Activated T-cell treated with anti-CD3 and anti-CD28 coated beads for 1 hour (primary cell): ENCODE measurements around the gene TOMM34.

Source experiments
- DNase-seq: peaks from one replicate; pipeline ENCODE4 v3.0.0-alpha.2; 2020; ENCODE audit warnings: low read depth

The TOMM34 gene

DNA sequence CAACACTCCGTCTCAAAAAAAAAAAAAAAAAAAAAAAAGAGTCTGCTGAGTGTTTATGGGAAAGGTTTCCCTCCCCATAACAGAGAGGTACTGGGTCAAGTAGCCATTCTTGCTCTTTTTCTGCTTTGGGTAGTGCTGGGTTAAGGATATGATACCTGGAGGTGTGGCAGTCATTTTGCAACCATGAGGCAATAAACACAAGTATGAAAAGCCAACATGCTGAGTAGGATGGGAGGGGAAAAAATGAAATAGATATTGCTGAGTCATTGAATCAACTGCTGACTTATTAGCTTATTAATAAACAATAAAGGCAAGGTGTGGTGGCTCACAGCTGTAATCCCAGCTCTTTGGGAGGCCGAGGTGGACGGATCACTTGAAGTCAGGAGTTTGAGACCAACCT is 2.3 kb upstream of the TOMM34 start:
- no peak for DNase-seq

DNA sequence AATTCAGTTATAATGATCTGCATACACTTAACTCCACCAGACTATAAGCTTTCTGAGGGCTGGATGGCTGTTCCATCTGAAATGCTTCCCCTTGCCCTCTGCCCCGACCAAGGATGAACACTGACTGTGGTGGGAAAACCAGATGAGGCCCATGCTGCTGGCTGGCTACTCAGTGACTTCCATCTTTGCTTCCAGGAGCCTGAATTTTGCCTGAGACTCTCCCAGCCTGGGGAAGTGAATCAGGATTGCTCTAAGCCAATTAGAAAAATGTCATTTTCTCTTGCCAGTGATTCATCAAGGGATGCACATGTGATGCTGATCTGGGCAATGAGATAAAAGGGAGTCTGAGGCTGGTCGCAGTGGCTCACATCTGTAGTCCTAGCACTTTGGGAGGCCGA is 1.7 kb upstream of the TOMM34 start:
- DNase-seq = no peak

DNA sequence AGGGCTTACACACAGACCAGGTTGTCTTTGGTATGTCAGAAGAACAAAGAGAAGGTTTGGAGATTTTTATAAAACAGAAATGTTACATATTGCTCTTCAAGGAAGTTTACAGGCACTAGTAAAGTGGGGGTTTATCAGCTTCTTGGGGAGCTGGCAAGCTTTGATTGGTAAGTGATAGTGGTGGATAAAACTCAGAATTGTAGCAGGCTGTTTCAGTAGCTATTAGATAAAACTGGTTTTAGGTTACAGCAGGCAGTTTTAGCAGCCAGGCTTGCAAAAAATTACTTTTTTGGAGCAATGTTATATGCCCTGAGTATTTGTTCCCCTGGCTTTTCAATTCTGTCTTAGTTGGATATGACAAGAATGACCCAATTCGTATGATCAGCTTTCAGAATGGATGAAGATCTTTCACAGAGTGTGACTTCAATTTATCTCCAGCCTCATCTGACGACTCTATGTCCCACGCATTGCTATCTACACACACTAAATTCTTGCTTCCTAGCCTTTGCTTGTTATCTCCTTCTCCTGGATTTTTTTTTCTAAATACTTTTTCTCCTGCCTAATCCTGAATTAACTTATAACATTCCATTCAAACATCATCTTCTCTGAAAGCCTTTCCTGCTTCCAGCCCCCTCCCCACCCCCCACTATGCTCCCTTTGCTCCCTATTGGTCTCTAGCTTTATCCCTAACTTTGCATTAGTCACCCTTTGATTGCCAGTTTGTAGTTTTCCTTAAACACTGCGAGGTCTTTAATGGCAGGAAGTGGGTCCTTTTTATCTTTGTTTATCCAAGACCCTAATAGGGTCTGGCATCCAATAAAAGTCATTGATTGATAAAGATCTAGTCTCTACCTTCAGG is 1.0 kb upstream of the TOMM34 start:
- no peak for DNase-seq

DNA sequence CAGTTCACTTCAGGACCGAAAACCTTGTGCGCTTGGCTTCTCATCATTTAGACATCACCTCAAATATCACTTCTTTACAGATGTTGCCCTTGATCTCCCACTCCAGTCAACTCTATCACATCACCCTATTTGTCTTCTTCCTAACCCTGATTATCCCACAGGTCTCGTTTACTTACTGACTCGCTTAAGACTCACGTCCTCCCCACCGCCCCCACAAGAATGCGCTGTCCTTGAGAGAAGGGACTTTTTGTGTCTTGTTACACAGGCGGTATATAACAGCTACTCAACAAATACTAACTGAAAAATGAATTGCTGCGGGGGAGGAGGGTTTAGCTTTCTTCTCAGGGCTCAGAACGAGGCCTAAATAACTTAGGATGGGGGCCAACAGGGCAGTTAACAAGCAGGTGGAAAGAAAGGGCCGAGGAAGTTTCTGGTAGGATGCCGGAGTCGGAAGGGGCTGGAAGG is 527 bp downstream of the TOMM34 start:
- peak; percentile 44 for DNase-seq

DNA sequence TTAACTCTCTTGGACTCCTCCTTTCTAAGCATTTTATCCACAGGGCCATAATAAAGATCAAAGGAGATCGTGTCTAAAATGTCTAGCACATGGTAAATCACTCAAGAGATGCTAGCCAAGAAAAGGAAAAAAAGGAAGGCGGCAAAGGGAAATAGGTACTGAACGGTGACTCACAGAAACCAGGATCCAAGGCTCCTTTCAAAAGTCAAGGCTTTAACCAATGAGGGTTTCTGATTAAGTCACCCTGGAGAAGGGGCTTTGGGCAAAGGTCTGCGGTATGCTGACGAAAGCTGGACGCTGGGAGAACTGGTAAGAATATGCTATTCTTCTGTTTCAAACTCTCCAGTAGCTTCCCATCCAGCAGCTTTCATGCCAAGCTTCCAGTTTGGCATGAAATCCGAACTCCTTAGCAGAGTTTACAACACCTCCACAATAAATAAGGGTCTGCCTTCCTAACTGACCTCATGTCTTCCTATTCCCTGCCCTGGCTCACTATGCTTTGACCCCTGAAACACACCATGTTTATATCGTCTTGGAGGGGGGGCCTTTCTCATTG is 1.0 kb downstream of the TOMM34 start:
- no peak for DNase-seq

DNA sequence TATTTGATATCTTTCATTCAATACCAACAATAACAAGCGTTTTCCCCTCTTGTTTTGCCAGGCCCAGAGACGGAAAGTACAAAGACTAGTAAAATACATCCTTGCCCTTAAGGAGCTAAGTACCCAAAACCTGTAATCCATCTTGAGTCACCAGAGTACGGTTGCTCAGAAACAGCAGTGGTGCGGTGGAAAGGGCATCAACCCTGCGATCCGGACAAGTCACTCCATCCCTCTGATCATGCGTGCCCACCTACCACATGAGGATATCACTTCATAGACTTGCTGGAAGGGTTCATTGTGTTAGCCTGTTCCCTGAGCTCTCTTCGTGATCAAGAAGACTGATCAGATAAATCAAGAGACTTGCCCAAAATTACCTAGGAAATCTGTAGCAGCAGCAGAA is 1.9 kb downstream of the TOMM34 start:
- DNase-seq = no peak

DNA sequence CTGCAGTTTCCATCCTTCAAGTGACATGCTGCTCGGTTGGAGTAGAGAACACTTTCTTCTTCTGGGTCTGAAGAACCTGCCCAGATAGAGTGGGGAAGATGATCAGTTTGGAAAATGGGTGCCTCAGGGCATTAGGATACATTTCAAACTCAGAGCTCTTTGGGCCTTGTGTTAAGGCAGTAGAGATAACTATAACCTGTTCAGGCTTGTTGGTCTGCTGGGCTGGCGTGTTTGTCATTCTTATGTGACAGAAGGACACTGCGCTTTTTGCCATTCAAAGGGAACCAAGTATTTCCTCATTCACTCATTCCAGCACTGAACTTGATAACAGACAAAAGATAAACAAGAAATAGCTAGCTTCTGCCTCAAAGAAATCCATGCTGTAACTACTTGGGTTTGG is 3.8 kb downstream of the TOMM34 start:
- no peak for DNase-seq

DNA sequence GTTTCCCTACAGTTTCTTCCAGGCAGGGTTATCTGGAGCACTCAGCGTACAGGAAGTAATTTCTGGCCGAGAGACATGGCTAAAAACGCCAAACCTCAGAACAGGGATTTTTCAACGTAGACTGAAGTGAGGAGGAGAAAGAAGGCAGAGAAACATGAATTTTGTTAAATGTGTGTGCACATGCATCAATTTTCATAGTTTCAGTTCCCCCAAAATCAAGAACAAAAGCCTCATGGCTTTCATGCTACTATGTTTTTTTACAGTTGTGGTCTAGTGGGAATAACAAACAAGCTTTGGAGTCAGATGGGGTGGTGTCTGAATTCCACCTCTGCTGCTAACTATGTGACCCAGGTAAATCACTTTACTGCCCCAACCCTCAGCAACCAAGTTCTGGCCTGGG is 4.9 kb downstream of the TOMM34 start:
- DNase-seq = no peak

DNA sequence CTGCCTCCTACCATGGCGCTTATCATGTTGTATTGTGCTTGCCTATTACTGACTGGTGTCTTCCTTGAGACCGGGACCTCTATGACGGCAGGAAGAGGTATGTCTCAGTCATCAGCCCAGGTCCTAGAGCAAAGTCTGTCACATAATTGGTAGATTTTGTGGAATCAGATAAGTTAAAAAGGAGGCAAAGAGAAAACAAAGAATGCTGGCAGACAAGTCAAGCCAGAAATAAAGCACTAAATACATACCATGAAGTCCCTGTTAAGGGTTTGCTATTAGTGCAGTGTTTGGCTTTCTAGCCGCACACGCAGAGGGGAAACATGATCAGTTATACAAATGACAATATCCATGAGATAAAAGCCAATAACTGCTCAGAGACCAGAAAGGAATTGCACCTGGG is 6.0 kb downstream of the TOMM34 start:
- DNase-seq = no peak

DNA sequence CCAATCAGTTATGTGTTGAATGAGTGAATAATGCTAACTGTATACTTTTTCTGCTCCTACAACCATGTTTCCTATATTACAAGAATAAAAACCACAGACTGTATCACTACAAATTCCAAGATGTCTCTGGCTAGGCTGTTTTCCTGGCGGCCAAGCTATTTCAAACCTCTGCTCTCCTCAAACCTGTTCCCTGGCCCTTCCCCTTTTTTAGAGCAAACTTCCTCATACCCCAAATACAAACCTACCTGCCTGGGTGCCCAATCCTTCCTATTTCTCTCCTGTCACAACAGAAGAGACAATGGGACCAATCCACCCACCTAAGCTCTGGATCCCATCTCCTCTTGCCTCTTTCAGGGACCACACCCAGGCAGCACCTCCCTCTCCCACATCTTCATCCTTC is 7.5 kb downstream of the TOMM34 start:
- no peak for DNase-seq

DNA sequence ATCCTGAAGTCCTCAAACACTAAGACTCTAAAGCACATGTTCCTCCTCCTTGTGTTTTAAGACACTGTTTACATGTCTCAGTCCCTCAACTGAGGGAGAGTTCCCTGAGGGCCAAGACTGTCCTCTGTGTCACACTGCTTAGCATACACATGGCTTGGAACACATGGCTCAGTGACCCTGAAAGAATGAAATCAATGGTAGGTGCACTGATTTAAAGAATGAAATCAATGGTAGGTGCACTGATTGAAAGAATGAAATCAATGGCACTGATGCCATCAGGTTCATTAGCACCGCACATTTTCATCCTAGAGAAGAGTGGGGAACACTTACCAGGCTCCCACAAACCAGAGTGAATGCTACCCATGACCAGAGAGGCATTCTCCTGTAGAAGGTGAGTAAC is 9.8 kb downstream of the TOMM34 start:
- DNase-seq = no peak

DNA sequence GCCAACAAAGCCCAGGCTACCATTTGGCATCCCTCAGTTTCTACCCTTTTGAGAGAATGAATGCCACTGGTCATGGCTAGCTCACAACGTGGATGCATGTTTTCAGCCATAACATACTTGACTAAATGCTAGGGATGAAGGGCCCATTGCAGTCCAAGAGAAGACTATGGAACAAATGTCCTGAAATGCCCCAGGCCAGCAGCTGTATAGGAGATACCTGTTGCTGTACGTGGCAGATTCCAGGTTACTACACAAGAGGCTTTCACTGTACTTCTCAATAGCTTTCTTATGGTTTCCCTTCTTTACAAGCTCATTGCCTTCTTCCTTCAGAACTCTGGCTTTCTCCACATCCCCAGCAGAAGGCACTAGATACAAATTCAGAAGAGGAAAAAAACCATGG is 11.7 kb downstream of the TOMM34 start:
- no peak for DNase-seq

DNA sequence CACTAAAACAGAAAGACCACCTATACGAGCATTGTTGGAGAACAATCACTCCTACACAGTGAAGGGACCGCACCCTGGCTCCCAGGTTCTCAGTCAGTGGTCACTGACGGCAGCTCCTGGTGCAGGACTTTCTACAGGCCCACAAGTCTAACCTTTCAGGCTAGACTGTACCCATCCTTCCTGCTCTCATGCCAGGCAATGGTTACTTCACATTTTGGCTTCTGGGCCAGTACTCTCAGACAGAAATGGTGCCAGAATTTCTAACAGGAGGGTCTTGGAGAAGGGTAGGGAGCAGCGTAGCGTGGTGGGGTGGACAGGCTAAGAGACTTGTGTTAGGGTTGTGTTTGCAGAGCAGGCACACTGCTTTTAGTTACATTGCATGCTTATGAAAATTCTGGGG is 12.1 kb downstream of the TOMM34 start:
- DNase-seq = no peak

DNA sequence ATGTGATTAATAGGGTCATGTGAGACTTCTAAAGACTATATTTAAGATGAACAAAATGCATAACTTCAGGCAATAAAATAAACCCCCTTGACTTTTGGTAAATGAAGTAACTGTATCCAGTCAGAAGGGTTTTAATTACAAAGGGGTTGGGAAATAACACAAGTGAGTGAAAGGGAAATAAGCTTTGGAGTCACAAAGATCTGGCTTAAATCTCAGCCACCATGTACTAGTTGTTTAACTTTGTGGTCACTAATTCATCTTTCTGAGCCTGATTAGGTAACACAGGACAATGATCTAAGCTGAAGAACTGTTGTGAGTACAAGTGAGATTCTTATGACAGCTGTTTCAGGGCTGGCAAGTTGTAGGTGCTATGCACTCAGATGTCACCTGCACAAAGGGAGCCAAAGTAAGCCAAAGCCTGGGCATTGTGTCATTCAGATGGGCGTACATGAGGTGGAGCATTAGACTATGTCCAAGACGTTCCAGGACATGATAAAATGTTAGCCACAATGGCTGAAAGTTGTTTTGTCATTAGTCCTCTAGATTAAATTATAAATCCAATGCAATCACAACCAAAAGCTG is 13.8 kb downstream of the TOMM34 start:
- DNase-seq = no peak

DNA sequence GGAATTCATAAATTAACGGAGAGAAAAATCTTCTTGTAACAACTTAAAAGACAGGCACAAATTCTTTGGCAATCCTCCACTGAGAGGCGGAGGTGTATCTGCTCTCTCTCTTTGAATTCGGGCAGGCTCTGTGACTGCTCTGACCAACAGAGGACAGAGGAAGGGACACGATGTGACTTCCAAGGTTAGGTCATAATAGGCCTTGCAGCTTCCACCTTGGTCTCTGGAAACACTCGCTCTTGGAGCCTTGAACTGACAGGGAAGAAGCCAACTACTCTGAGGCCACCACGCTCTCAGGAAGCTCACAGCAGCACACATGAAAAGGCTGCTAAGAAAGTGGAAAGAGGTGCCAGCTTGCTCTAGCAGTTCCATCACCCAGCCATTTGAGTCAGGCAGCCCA is 14.9 kb downstream of the TOMM34 start:
- DNase-seq = no peak

DNA sequence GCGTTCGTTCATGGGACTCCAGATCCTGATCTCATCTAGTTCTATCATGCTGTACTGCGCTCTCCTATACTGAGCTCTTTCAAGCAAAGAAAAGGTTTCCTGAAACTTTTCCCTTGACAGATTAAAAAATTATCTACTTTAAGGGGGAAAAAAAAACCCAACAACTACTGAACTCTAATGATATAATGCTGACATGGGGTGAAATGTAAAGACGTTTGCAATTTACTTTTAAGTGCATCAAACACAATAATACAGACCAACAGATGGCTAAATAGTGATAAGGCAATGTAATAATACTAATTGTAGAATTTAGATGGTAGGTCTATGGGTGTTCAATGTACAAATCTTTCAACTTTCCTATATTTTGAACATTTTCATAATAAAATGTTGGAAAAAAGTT is 16.4 kb downstream of the TOMM34 start:
- DNase-seq = no peak

DNA sequence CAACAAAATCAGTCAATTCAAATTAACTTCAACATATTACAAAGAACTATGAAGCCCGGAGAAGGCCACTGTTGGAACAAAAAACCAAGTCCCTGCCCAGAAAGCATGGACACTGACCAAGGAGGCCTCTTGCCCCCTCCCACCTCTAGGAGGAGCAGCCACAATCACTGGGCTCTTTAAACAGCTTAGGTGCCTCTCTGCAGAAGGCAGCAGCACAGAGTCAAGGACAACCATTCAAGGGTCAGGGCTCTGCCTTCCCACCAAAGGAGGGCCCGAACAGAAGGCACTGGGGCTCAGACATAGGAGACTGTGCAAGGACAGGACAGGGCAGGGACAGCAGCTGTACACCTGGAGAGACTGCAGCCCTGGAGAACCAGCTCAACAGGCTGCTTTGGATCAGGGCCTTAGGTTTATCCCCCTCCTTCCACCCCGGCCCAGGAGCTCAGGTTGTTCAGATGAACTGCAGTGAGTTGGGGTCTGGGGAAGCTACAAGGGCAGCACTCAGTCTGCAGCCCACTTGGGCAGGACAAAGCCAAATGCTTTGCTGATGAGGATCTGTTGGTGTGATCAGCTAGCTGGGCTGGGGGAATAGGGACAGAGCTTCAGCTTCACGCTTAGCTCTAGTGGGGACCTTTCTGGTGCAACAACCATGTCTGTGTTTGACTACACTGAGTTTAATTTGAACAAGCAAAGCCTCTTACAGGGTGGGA is 17.8 kb downstream of the TOMM34 start:
- no peak for DNase-seq

DNA sequence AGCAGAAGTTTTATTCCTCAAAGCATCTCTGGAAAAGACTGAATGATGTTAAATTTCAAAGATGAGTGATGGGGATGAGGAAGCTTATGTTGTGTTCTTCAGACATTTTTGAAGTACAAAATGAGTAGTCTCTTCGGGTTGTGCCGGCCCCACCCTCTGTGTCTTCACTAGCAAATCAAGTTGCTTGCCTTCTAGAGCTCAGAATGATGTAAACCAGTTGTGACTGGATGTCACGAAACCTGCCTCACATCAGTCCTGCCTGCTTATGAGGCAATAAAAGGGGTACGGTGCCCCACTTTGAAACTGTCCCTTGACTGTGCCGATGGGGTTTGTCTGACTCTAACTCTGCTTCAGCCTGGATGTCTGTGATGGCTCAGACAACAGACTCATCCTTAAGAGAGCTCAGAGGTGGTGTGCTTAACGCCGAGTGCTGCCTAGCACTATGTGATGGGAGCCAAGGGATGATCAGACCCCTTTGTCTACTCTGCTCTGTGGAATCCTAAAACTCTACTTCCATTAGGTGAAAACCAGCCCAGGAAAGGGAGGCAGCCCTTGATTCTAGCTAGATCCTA is 19.0 kb downstream of the TOMM34 start:
- no peak for DNase-seq

DNA sequence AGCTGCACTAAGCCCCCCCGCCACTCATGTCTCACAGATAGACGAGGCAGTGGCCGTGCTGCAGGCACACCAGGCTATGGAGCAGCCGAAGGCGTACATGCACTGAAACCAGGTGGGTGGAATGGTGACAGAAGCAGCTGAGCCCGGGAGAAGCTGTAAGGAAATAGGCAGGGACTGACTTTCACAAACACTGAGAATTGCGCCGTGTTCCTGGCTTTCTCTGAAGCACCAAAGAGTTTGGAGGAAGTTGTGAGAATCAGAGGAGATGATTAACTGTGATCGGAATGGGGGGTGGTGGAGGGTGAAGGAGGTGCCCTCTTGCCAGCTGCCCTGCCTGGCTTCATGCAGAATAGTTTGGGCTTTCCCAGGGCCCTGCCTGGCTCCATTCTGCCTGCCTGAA is 21.6 kb downstream of the TOMM34 start:
- DNase-seq = no peak

DNA sequence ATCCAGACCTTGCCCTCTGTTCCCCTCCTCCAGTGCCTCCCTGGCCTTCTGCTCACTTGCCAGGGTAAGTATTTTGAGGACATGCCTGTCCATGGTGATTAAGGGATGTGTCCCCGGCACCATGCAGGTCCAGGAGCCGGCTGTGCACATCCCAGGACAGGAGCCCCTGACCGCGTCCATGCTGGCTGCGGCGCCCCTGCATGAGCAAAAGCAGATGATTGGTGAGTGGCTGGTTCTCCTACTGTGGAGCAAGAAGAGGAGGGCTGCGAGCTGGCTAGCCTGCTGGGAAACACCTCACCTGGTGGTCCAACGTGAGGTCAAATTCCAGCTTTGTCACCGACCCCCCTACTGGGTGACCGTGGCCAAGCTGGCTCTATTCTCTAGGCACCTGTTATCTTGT is 23.7 kb downstream of the TOMM34 start:
- DNase-seq = no peak

DNA sequence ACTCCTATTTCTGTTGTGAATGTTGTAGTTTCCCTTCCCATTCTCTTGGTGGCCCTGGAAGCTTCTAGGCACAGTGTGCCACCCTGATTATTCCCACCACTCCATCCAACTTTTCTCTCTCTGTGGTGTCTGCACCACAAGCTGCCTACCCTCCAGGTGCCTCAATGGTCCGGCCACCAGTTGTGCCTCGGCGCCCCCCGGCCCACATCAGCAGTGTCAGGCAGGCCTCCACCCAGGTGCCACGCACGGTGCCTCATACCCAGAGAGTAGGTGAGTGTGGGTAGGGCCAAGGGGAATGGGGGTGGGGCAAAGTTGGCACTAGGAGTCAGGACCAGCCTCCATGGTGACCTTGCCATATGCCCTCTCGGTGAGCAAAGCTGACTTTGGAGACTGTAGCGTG is 27.3 kb downstream of the TOMM34 start:
- no peak for DNase-seq

DNA sequence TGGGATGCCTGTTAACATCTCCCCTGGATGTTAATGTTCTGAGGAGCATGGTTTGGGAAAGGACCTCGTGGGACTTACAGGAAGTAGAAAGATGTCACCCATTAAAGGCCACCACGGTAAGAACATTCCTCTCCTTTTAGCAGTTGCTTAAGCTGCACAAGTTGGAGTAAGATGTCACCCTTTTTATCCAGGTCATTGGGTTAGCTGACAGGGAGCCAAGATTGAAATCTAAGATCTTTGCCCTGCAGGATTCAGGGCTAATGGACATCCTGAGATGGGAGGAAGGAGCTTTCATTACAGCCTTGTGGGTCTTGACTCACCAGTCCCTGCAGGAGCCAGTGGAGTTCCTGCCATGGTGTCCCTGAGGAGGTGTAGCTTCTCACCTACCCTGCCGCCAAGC is 28.3 kb downstream of the TOMM34 start:
- no peak for DNase-seq
